Thyroid gland (tissue), 4 donors: ENCODE results near the gene GPR22. TPM values are rescaled to one million over a fixed set of nuclear protein-coding genes. Genes with fewer than 3 reads are reported as not detected.

Source experiments
- DNase-seq, 2 donors: peaks; one replicate each; pipeline ENCODE4 v3.0.0-alpha.2; 2019
- H3K27ac ChIP-seq, 3 donors: fragments of 200-600 bp; sonication (generic); 1 replicate in 2 of 3; 2 replicates in 1 of 3; pipeline ENCODE4 v1.5.1; 2016 to 2019; ENCODE audit warnings: mild to moderate bottlenecking in 1 of 3, moderate library complexity in 1 of 3
- H3K27me3 ChIP-seq: fragments of 200-600 bp; sonication (generic); one replicate; pipeline ENCODE4 v1.5.1; 2019
- H3K36me3 ChIP-seq, 2 donors: fragments of 200-600 bp; sonication (generic); one replicate each; pipeline ENCODE4 v1.5.1; 2016 to 2019
- H3K4me1 ChIP-seq, 2 donors: fragments of 200-600 bp; sonication (generic); one replicate each; pipeline ENCODE4 v1.5.1; 2017 to 2019
- H3K4me3 ChIP-seq, 3 donors: fragments of 200-600 bp; sonication (generic); replicated peaks in 1 of 3; 1 replicate in 2 of 3; 2 replicates in 1 of 3; pipeline ENCODE4 v1.5.1; 2016; ENCODE audit warnings: mild to moderate bottlenecking in 1 of 3
- H3K9me3 ChIP-seq: fragments of 200-600 bp; sonication (generic); one replicate; pipeline ENCODE4 v1.5.1; 2017
- POLR2A ChIP-seq, 2 donors: fragments of 450-650 bp; IDR thresholded peaks; one replicate each; pipeline ENCODE4 v1.6.1; 2017; ENCODE audit warnings: antibody characterized with exemption in 2 of 2, mild to moderate bottlenecking in 2 of 2, moderate library complexity in 1 of 2
- WGBS, 2 donors: methylation state at CpG; one replicate each; pipeline ENCODE4 v1.1.5; 2017; 5-methylcytosine and 5-hydroxymethylcytosine counted together
- intact Hi-C: fragments of 100-400 bp; cut with DNase I; formaldehyde crosslinking; loops from one replicate; pipeline ENCODE4 v1.15.1; 2023
- total RNA-seq, 4 donors: library from RNA; depleted of rRNA; stranded (reverse); fragments of >200 nt; gene quantifications; one replicate each; pipeline ENCODE4 v1.2.3, GENCODE V29; 2016
- TF ChIP-seq, protein P1 (sequence below), 6 experiments: fragments of 200-600 bp in 3 of 6; fragments of 450-650 bp in 3 of 6; sonication (generic) in 3 of 6; IDR thresholded peaks; one replicate each; pipeline ENCODE4 v1.5.1; 2016 to 2019; ENCODE audit warnings: antibody characterized with exemption in 6 of 6, mild to moderate bottlenecking in 2 of 6, inconsistent platforms in 1 of 6, moderate library complexity in 1 of 6

Gene GPR22
- total RNA-seq, 4 donors from 2014 or later = not detected

DNA sequence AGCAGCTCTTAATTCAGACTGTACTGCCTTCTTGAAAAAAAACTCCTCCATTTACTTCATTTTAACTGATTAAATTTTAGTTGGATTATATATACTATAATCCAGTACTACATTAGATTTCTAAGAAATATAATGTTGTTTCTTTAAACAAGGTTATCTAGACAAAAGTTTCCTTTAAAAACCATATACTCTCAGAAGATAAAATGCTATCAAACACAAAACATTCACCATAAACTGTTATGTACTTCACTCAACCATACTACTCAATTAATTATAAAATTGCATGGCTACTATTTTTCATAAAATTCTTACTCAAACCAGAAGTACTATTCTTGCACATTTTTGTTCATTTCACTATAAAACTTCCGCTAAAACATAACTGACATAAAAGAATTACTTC is 12.7 kb downstream of the GPR22 start:
- TF ChIP-seq, protein P1, sequence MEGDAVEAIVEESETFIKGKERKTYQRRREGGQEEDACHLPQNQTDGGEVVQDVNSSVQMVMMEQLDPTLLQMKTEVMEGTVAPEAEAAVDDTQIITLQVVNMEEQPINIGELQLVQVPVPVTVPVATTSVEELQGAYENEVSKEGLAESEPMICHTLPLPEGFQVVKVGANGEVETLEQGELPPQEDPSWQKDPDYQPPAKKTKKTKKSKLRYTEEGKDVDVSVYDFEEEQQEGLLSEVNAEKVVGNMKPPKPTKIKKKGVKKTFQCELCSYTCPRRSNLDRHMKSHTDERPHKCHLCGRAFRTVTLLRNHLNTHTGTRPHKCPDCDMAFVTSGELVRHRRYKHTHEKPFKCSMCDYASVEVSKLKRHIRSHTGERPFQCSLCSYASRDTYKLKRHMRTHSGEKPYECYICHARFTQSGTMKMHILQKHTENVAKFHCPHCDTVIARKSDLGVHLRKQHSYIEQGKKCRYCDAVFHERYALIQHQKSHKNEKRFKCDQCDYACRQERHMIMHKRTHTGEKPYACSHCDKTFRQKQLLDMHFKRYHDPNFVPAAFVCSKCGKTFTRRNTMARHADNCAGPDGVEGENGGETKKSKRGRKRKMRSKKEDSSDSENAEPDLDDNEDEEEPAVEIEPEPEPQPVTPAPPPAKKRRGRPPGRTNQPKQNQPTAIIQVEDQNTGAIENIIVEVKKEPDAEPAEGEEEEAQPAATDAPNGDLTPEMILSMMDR (IDR thresholded peaks at IDR 0.05) = no peak
- no peak for TF ChIP-seq POLR2A (IDR thresholded peaks at IDR 0.05)
- no peaks in the 10 kb centered on the region for H3K9me3 ChIP-seq
- no peaks in the 10 kb centered on the region for H3K4me1 ChIP-seq
- no peak for DNase-seq
- no peak overlapping the region for H3K4me3 ChIP-seq
- 97% methylated on average over 1 of the region's 1 CpG for WGBS, 2 donors
- intact Hi-C loops = no loop called here
- H3K36me3 ChIP-seq = no peaks in the 10 kb centered on the region
- H3K27ac ChIP-seq = no peak overlapping the region
- no peaks in the 10 kb centered on the region for H3K27me3 ChIP-seq

DNA sequence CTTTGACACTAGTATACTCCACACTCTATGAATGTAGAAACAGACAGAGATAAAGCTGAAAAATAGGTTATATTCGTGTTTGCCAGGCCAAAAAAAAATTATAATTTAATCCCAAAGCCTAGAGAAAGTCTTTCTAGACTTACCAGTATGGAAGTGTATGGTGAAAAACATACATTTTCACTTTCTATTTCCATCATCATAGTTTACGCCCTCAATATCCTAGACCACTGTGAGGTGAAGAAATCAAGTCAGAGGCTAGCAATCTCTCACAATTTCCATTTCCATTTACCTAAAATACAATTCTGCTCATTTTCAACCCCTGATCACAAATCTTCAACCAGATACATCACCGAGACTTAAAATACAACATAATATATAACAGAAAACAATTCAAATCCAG is 16.2 kb downstream of the GPR22 start:
- WGBS, 2 donors = 90 to 93% methylated on average over 3 of the region's 3 CpGs
- intact Hi-C loops = no loop called here
- DNase-seq = no peak
- no peak overlapping the region for H3K27ac ChIP-seq
- H3K4me3 ChIP-seq = no peak overlapping the region
- H3K9me3 ChIP-seq = no peaks in the 10 kb centered on the region
- H3K27me3 ChIP-seq = no peaks in the 10 kb centered on the region
- H3K4me1 ChIP-seq = no peaks in the 10 kb centered on the region
- H3K36me3 ChIP-seq = no peaks in the 10 kb centered on the region
- TF ChIP-seq POLR2A (IDR thresholded peaks at IDR 0.05) = no peak
- TF ChIP-seq, protein P1 (IDR thresholded peaks at IDR 0.05) = no peak

DNA sequence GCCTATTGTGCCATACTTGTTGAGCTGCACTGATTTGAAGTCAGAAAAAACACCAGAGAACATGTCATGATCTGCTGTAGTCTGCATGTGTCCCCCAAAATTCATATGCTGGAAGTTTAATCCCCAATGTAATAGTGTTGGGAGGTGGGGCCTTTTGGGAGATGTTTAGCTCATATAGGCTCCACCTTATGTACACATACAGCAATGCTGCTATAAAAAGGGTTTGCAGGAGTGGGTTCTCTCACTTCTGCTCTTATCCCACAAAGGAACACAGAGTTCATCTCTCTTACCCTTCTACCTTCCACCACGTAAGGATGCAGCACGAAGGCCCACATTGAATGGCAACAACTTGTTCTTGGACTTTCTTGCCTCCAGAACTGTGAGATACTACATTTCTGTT is 23.0 kb downstream of the GPR22 start:
- TF ChIP-seq POLR2A (IDR thresholded peaks at IDR 0.05) = no peak
- TF ChIP-seq, protein P1 (IDR thresholded peaks at IDR 0.05) = no peak
- no peak overlapping the region for H3K27ac ChIP-seq
- no peaks in the 10 kb centered on the region for H3K9me3 ChIP-seq
- H3K27me3 ChIP-seq = no peaks in the 10 kb centered on the region
- no peaks in the 10 kb centered on the region for H3K36me3 ChIP-seq
- H3K4me3 ChIP-seq = no peak overlapping the region
- H3K4me1 ChIP-seq = no peaks in the 10 kb centered on the region
- DNase-seq = no peak
- WGBS, 2 donors = 95 to 98% methylated on average over 2 of the region's 2 CpGs
- intact Hi-C loops = no loop called here

DNA sequence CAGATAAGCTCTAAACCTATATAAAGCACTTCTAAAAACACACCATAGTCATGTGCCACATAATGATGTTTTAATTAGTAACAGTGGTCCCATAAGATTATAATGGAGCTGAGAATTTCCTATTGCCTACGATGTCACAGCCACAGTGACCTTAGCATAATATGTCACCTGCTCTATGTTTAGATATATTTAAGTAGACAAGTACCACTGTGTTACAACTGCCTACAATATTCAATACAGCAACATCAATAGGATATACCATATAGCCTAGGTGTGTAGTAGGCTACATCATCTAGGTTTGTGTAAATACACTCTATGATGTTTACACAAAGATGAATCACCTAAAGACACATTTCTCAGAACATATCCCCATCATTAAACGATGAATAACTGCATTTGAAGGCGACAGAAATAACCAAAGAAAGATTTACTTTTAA is 24.5 kb downstream of the GPR22 start:
- intact Hi-C loops = no loop called here
- Histone ChIP-seq H3K36me3 (no peaks in the 10 kb centered on the region), H3K4me1 (no peaks in the 10 kb centered on the region), H3K4me3 (no peak overlapping the region), H3K27me3 (no peaks in the 10 kb centered on the region), H3K27ac (no peak overlapping the region), H3K9me3 (no peaks in the 10 kb centered on the region)
- no peak for TF ChIP-seq POLR2A (IDR thresholded peaks at IDR 0.05)
- TF ChIP-seq, protein P1 (IDR thresholded peaks at IDR 0.05) = no peak
- no peak for DNase-seq
- 91 to 98% methylated on average over 3 of the region's 3 CpGs for WGBS, 2 donors

DNA sequence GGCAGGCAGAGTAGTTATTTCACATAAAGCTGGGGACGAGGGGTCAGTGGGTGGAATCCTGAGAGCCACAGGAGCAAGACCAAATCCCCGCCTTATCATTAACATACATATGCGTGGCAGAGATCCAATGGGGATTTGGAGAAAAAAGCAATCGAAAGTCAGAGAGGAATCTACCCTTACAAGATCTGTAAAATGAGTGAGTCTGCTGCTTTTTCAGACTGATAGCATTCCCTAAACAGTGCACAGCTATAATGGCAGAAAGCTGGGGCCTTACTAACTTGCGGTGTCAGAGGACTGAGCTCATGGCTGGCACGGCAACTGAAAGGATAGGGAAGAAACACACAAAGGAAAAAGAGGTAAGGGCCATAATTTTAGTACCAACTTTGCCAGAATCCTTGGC is 25.0 kb downstream of the GPR22 start:
- 95 to 98% methylated on average over 6 of the region's 6 CpGs for WGBS, 2 donors
- H3K27me3 ChIP-seq = no peaks in the 10 kb centered on the region
- no peak for DNase-seq
- H3K4me1 ChIP-seq = no peaks in the 10 kb centered on the region
- no peak overlapping the region for H3K27ac ChIP-seq
- intact Hi-C loops = no loop called here
- no peaks in the 10 kb centered on the region for H3K36me3 ChIP-seq
- H3K9me3 ChIP-seq = no peaks in the 10 kb centered on the region
- TF ChIP-seq, protein P1 (IDR thresholded peaks at IDR 0.05) = no peak
- TF ChIP-seq POLR2A (IDR thresholded peaks at IDR 0.05) = no peak
- no peak overlapping the region for H3K4me3 ChIP-seq
